Osteocyte (in vitro differentiated cells): ENCODE data around the gene ARHGAP10. TPM values are rescaled to one million over a fixed set of nuclear protein-coding genes. Genes with fewer than 3 reads are reported as not detected.

Experiments used
- DNase-seq: peaks from one replicate; pipeline ENCODE4 v3.0.0; 2021; ENCODE audit warnings: mixed read lengths; ENCODE audit not compliant: unreplicated experiment; ENCODE audit errors: extremely low spot score
- H3K27ac Mint-ChIP-seq: one replicate; pipeline ENCODE4 v1.8.0; 2021; ENCODE audit warnings: mild to moderate bottlenecking, mixed read lengths; ENCODE audit not compliant: unreplicated experiment
- H3K27me3 Mint-ChIP-seq: one replicate; pipeline ENCODE4 v1.8.0; 2021; ENCODE audit warnings: mixed read lengths; ENCODE audit not compliant: unreplicated experiment
- H3K36me3 Mint-ChIP-seq: one replicate; pipeline ENCODE4 v1.8.0; 2021; ENCODE audit warnings: mixed read lengths; ENCODE audit not compliant: unreplicated experiment
- H3K4me1 Mint-ChIP-seq: one replicate; pipeline ENCODE4 v1.8.0; 2021; ENCODE audit warnings: mixed read lengths; ENCODE audit not compliant: unreplicated experiment
- H3K4me3 Mint-ChIP-seq: one replicate; pipeline ENCODE4 v1.8.0; 2021; ENCODE audit warnings: mild to moderate bottlenecking, moderate library complexity, mixed read lengths; ENCODE audit not compliant: unreplicated experiment
- H3K9me3 Mint-ChIP-seq: one replicate; pipeline ENCODE4 v1.8.0; 2021; ENCODE audit warnings: mixed read lengths; ENCODE audit not compliant: unreplicated experiment
- CTCF ChIP-seq: fragments of 200-600 bp; sonication (generic); IDR thresholded peaks from 2 replicates; pipeline ENCODE4 v1.5.0; 2021; ENCODE audit warnings: antibody characterized with exemption, mild to moderate bottlenecking, moderate library complexity
- total RNA-seq: library from RNA; stranded (reverse); gene quantifications from 2 replicates; pipeline ENCODE4 v1.2.1, GENCODE V29; 2021

ARHGAP10 gene
- total RNA-seq, 1 donor from 2014 or later = 121 TPM

GRCh38 chr4:147769386-147769785 is 37.5 kb downstream of the ARHGAP10 start:
- TF ChIP-seq CTCF = no peak
- Mint-ChIP-seq H3K4me1 (peaks cover 78% of the 10 kb centered on the region), H3K9me3 (no peaks in the 10 kb centered on the region), H3K27ac (peak overlapping the region; percentile 35), H3K36me3 (peaks cover 15% of the 10 kb centered on the region), H3K27me3 (no peaks in the 10 kb centered on the region), H3K4me3 (no peak overlapping the region)
- no peak for DNase-seq

GRCh38 chr4:147770831-147771230 is 38.9 kb downstream of the ARHGAP10 start:
- Mint-ChIP-seq H3K27ac (peak overlapping the region; percentile 74), H3K36me3 (peaks cover 15% of the 10 kb centered on the region), H3K4me3 (no peak overlapping the region), H3K27me3 (no peaks in the 10 kb centered on the region), H3K9me3 (no peaks in the 10 kb centered on the region), H3K4me1 (peaks cover 82% of the 10 kb centered on the region)
- no peak for DNase-seq
- no peak for TF ChIP-seq CTCF

- Mint-ChIP-seq H3K9me3 (no peaks in the 10 kb centered on the region), H3K4me3 (peak overlapping the region; percentile 59), H3K4me1 (peaks cover 91% of the 10 kb centered on the region), H3K27me3 (no peaks in the 10 kb centered on the region), H3K36me3 (peaks cover 15% of the 10 kb centered on the region), H3K27ac (peak overlapping the region; percentile 97)
- no peak for TF ChIP-seq CTCF
- no peak for DNase-seq
Measured at GRCh38 chr4:147772056-147772455, 40.2 kb downstream of the ARHGAP10 start.

- Mint-ChIP-seq H3K27me3 (no peaks in the 10 kb centered on the region), H3K27ac (peak overlapping the region; percentile 97), H3K9me3 (no peaks in the 10 kb centered on the region), H3K36me3 (peaks cover 16% of the 10 kb centered on the region), H3K4me1 (peaks cover 91% of the 10 kb centered on the region), H3K4me3 (peak overlapping the region; percentile 59)
- no peak for TF ChIP-seq CTCF
- no peak for DNase-seq
Measured at GRCh38 chr4:147772459-147772969, 40.6 kb downstream of the ARHGAP10 start.

GRCh38 chr4:147773261-147774184 is 41.6 kb downstream of the ARHGAP10 start:
- Mint-ChIP-seq H3K4me3 (peak overlapping the region; percentile 59), H3K36me3 (peaks cover 16% of the 10 kb centered on the region), H3K27me3 (no peaks in the 10 kb centered on the region), H3K4me1 (peaks cover 91% of the 10 kb centered on the region), H3K27ac (peak overlapping the region; percentile 97), H3K9me3 (no peaks in the 10 kb centered on the region)
- TF ChIP-seq CTCF = no peak
- DNase-seq = no peak
